ENCODE data around the gene DNAJB2. TPM values are rescaled to one million over a fixed set of nuclear protein-coding genes. Genes with fewer than 3 reads are reported as not detected.

The DNAJB2 gene
- total and polyA plus RNA-seq, 2 of the 8 experiments (the other 6 are each of a cell fraction or from before 2014, with no cell fraction given), result 21.0 to 26.3 TPM

GRCh38 chr2:219248845-219249202 is 30.3 kb upstream of the DNAJB2 start:
- TF ChIP-seq HDAC2 (IDR thresholded peaks at IDR 0.05; ENCODE audit: borderline replicate concordance in 1 of 2, low read depth in 2 of 2, low read length in 2 of 2), result no peak
- no peak for TF ChIP-seq ATF3 (IDR thresholded peaks at IDR 0.05; ENCODE audit: insufficient read depth, low read depth, low read length)
- TF ChIP-seq GABPA (IDR thresholded peaks at IDR 0.05; ENCODE audit: borderline replicate concordance, insufficient read depth, low read length), result no peak
- TF ChIP-seq JUN (IDR thresholded peaks at IDR 0.05; ENCODE audit: low read depth, low read length), result no peak
- TF ChIP-seq TBP (IDR thresholded peaks at IDR 0.05; ENCODE audit: low read depth, low read length), result no peak
- no peak for TF ChIP-seq ASH2L (IDR thresholded peaks at IDR 0.05; ENCODE audit: low read length)
- 0 out of 2 replicates have a peak, but pooled peaks have one; percentile 16 for TF ChIP-seq POLR2AphosphoS5 (IDR thresholded peaks at IDR 0.05; ENCODE audit: low read depth, low read length)
- Histone ChIP-seq H4K5ac (ENCODE audit: insufficient read length, low read depth, low read length) (no peak overlapping the region), H2BK120ac (replicated peaks; ENCODE audit: low read depth, low read length) (no peak overlapping the region), H3K14ac (ENCODE audit: insufficient read length) (no peak overlapping the region), H3K23ac (ENCODE audit: insufficient read length) (no peak overlapping the region), H2BK20ac (ENCODE audit: low read length) (no peak overlapping the region), H3K9me3 (ENCODE audit: insufficient read depth in 2 of 2, low read depth in 1 of 2, low read length in 1 of 2) (no peaks in the 10 kb centered on the region), H4K20me1 (replicated peaks in 1 of 2; ENCODE audit: control insufficient read depth in 1 of 2, insufficient read depth in 2 of 2, low read length in 2 of 2) (no peaks in the 10 kb centered on the region), H3K4me1 (replicated peaks in 1 of 4; ENCODE audit: control insufficient read depth in 3 of 4, insufficient read depth in 4 of 4, low read length in 3 of 4) (peaks cover 5 to 14% (median 12%) of the 10 kb centered on the region in 4 experiments), H3K27ac (ENCODE audit: low read depth, low read length) (no peak overlapping the region), H3K27me3 (replicated peaks in 1 of 4; ENCODE audit: control insufficient read depth in 3 of 4, extremely low read depth in 1 of 4, insufficient read depth in 3 of 4, low read length in 3 of 4) (peaks cover 0 to 20% (median 11%) of the 10 kb centered on the region in 4 experiments; a peak in 5 of 7 replicates), H3K4me3 (ENCODE audit: extremely low read depth in 1 of 4, insufficient read depth in 2 of 4, low read depth in 3 of 4, low read length in 4 of 4) (no peak overlapping the region), H3K36me3 (ENCODE audit: control insufficient read depth in 2 of 4, insufficient read depth in 4 of 4, low read length in 3 of 4) (peaks cover 0 to 9% (median 5%) of the 10 kb centered on the region in 4 experiments; a peak in 5 of 8 replicates), H3K79me2 (ENCODE audit: control insufficient read depth in 1 of 2, insufficient read depth in 2 of 2, low read length in 2 of 2) (peaks cover 0 to 5% of the 10 kb centered on the region in 2 experiments; a peak in 1 of 4 replicates), H2BK5ac (ENCODE audit: low read depth, low read length) (no peak overlapping the region), H2AFZ (ENCODE audit: low read length) (no peak overlapping the region), H4K91ac (replicated peaks; ENCODE audit: insufficient read length, low read length) (no peak overlapping the region), H2BK15ac (ENCODE audit: low read length) (no peak overlapping the region), H3K79me1 (ENCODE audit: low read depth, low read length) (peaks cover 8% of the 10 kb centered on the region; the same call in 1 of the 2 replicates), H3K18ac (ENCODE audit: extremely low read depth, low read length) (no peak overlapping the region), H3K9ac (replicated peaks in 1 of 4; ENCODE audit: extremely low read depth in 1 of 4, low read depth in 3 of 4, low read length in 3 of 4) (no peak overlapping the region), H3K56ac (replicated peaks; ENCODE audit: insufficient read length, low read depth, low read length) (no peak overlapping the region), H3K4me2 (ENCODE audit: insufficient read depth in 1 of 2, low read depth in 2 of 2, low read length in 2 of 2) (0 out of 4 replicates have a peak overlapping the region, but pooled peaks of 1 of the 2 experiments have one; percentile 20), H3K23me2 (ENCODE audit: low read depth, low read length) (peaks cover 20% of the 10 kb centered on the region), H3K4ac (replicated peaks; ENCODE audit: insufficient read length, low read depth, low read length) (no peak overlapping the region), H2AK5ac (ENCODE audit: low read depth, low read length) (no peak overlapping the region), H4K8ac (ENCODE audit: extremely low read depth, insufficient read depth, low read length) (no peak overlapping the region), H2BK12ac (ENCODE audit: low read depth, low read length) (no peak overlapping the region)
- WGBS, 2 experiments (ENCODE audit: extremely low coverage in 1 of 2, insufficient coverage in 1 of 2, insufficient read length in 1 of 2, insufficient replicate concordance in 2 of 2, low coverage in 1 of 2, low lambda C conversion rate in 2 of 2, missing lambda C conversion rate in 1 of 2), result 79% methylated on average over 2 of the region's 2 CpGs; no CpG with 5 or more reads in 1 of the 2 experiments
- POLR2A ChIA-PET (ENCODE audit: partially characterized antibody), result interaction anchor here (0.7 to 14.9 kb wide), 12 partner anchors 10 to 269 kb away, joined by 3 to 190 read pairs (median 4); partner anchors contain the start of genes ABCB6, ANKZF1, ATG9A and DNAJB2
- FAIRE-seq, result no peak
- CTCF ChIA-PET (ENCODE audit: partially characterized antibody), result interaction anchor here (0.6 to 6.6 kb wide), 18 partner anchors 8 to 243 kb away, joined by 3 to 118 read pairs (median 4); partner anchors contain the start of genes DNAJB2 and ZFAND2B
- no peak for DNase-seq (ENCODE audit: low read depth in 1 of 2, low spot score in 2 of 2)

All from H1 (cell line).